ENCODE data around the gene CASQ2. TPM values are rescaled to one million over a fixed set of nuclear protein-coding genes. Genes with fewer than 3 reads are reported as not detected.
A peak's percentile ranks its signal among the peaks of the same experiment; 100 is the strongest.

CASQ2 gene
- total and polyA plus RNA-seq, 9 of the 15 experiments (the other 6 are each of a cell fraction or from before 2014, with no cell fraction given) = not detected

GRCh38 chr1:115669002-115669673 is 99.4 kb downstream of the CASQ2 start (continued):
- TF ChIP-seq ZNF830 (CRISPR knock-in tag; IDR thresholded peaks at IDR 0.05) = no peak
- no peak for TF ChIP-seq TFAM (CRISPR knock-in tag; conservative IDR thresholded peaks at IDR 0.05)
- no peak for TF ChIP-seq PHF20 (IDR thresholded peaks at IDR 0.05; ENCODE audit: partially characterized antibody)
- no peak for TF ChIP-seq DACH1 (IDR thresholded peaks at IDR 0.05; ENCODE audit: partially characterized antibody)
- peak in 1 of 2 experiments; percentile 58; a peak in 2 of 4 replicates for TF ChIP-seq FOXK2 (conservative IDR thresholded peaks at IDR 0.05 in 1 of 2, IDR thresholded peaks at IDR 0.05 in 1 of 2; ENCODE audit: low read depth in 2 of 2)
- 0 out of 2 replicates have a peak, but pooled peaks have one; percentile 10 for TF ChIP-seq ADNP (tag; IDR thresholded peaks at IDR 0.05)
- no peak for TF ChIP-seq PHTF2 (CRISPR knock-in tag; IDR thresholded peaks at IDR 0.05)
- TF ChIP-seq ZKSCAN8 (CRISPR knock-in tag; IDR thresholded peaks at IDR 0.05) = no peak
- peak; percentile 54 for TF ChIP-seq CCNT2 (IDR thresholded peaks at IDR 0.05; ENCODE audit: borderline replicate concordance, extremely low read depth, insufficient read length, low read depth, low read length)
- peak; percentile 94 for TF ChIP-seq BACH1 (tag; IDR thresholded peaks at IDR 0.05)
- no peak for TF ChIP-seq EWSR1 (IDR thresholded peaks at IDR 0.05; ENCODE audit: borderline replicate concordance, low read depth, partially characterized antibody)
- peak; percentile 46 to 58; a peak in 3 of 4 replicates for TF ChIP-seq KDM1A (IDR thresholded peaks at IDR 0.05)
- TF ChIP-seq ELK1 (CRISPR knock-in tag; IDR thresholded peaks at IDR 0.05) = no peak
- no peak for TF ChIP-seq DLX4 (CRISPR knock-in tag; IDR thresholded peaks at IDR 0.05)
- no peak for TF ChIP-seq ZNF347 (CRISPR knock-in tag; IDR thresholded peaks at IDR 0.05; ENCODE audit: low read depth)
- no peak for TF ChIP-seq BCLAF1 (IDR thresholded peaks at IDR 0.05; ENCODE audit: borderline replicate concordance in 1 of 2, control insufficient read depth in 1 of 2, low read depth in 2 of 2, low read length in 1 of 2)
- TF ChIP-seq USF2 (CRISPR knock-in tag; IDR thresholded peaks at IDR 0.05) = no peak
- no peak for TF ChIP-seq CTCFL (IDR thresholded peaks at IDR 0.05; ENCODE audit: borderline replicate concordance, insufficient read depth, low read depth, low read length, poor library complexity, severe bottlenecking)
- no peak for TF ChIP-seq SETDB1 (IDR thresholded peaks at IDR 0.05; ENCODE audit: low read length)

All from K562 (cell line).